ENCODE measurements around the gene CTSO. TPM values are rescaled to one million over a fixed set of nuclear protein-coding genes. Genes with fewer than 3 reads are reported as not detected.

Gene CTSO
- total RNA-seq, 1 donor from 2014 or later = 28.1 TPM

- Histone ChIP-seq H3K36me3 (no peaks in the 10 kb centered on the region), H3K4me1 (no peaks in the 10 kb centered on the region), H3K27me3 (ENCODE audit: low read depth) (no peaks in the 10 kb centered on the region), H3K27ac (no peak overlapping the region), H3K9me3 (no peaks in the 10 kb centered on the region), H3K4me3 (no peak overlapping the region)
- ATAC-seq (no peak), DNase-seq (no peak)
- intact Hi-C loops (cut with DNase I) = no loop called here
- no peak for TF ChIP-seq CTCF (IDR thresholded peaks at IDR 0.05)
Observed at GRCh38 chr4:155887847-155888570, 65.7 kb downstream of the CTSO start.

- H3K9me3 ChIP-seq = no peaks in the 10 kb centered on the region
- no peaks in the 10 kb centered on the region for H3K36me3 ChIP-seq
- no peaks in the 10 kb centered on the region for H3K4me1 ChIP-seq
- no peaks in the 10 kb centered on the region for H3K27me3 ChIP-seq (ENCODE audit: low read depth)
- no peak overlapping the region for H3K27ac ChIP-seq
- intact Hi-C loops (cut with DNase I) = no loop called here
- no peak overlapping the region for H3K4me3 ChIP-seq
- DNase-seq = no peak
- no peak for TF ChIP-seq CTCF (IDR thresholded peaks at IDR 0.05)
- no peak for ATAC-seq
Observed at GRCh38 chr4:155887045-155887444, 66.6 kb downstream of the CTSO start.

- Histone ChIP-seq H3K9me3 (no peaks in the 10 kb centered on the region), H3K36me3 (no peaks in the 10 kb centered on the region), H3K27ac (no peak overlapping the region), H3K4me1 (no peaks in the 10 kb centered on the region), H3K27me3 (ENCODE audit: low read depth) (no peaks in the 10 kb centered on the region), H3K4me3 (no peak overlapping the region)
- DNase-seq (no peak), ATAC-seq (peak in 1 of 2 donors; percentile 32)
- no peak for TF ChIP-seq CTCF (IDR thresholded peaks at IDR 0.05)
- intact Hi-C loops (cut with DNase I) = no loop called here
Observed at GRCh38 chr4:155885666-155886065, 68.0 kb downstream of the CTSO start.

GRCh38 chr4:155883895-155884294 lies 69.8 kb downstream of the CTSO start:
- intact Hi-C loops (cut with DNase I) = no loop called here
- H3K4me1 ChIP-seq = no peaks in the 10 kb centered on the region
- no peaks in the 10 kb centered on the region for H3K9me3 ChIP-seq
- H3K27me3 ChIP-seq (ENCODE audit: low read depth) = no peaks in the 10 kb centered on the region
- H3K27ac ChIP-seq = no peak overlapping the region
- ATAC-seq (no peak), DNase-seq (no peak)
- no peaks in the 10 kb centered on the region for H3K36me3 ChIP-seq
- H3K4me3 ChIP-seq = no peak overlapping the region
- no peak for TF ChIP-seq CTCF (IDR thresholded peaks at IDR 0.05)

- H3K27ac ChIP-seq = no peak overlapping the region
- no peaks in the 10 kb centered on the region for H3K4me1 ChIP-seq
- H3K4me3 ChIP-seq = no peak overlapping the region
- no peaks in the 10 kb centered on the region for H3K9me3 ChIP-seq
- ATAC-seq (no peak), DNase-seq (no peak)
- TF ChIP-seq CTCF (IDR thresholded peaks at IDR 0.05) = no peak
- H3K36me3 ChIP-seq = no peaks in the 10 kb centered on the region
- H3K27me3 ChIP-seq (ENCODE audit: low read depth) = no peaks in the 10 kb centered on the region
- intact Hi-C loops (cut with DNase I) = no loop called here
Observed at GRCh38 chr4:155881555-155881954, 72.1 kb downstream of the CTSO start.

Measured in lower lobe of right lung (tissue), 2 donors.